Measurements from ENCODE around the gene UNC50. TPM values are rescaled to one million over a fixed set of nuclear protein-coding genes. Genes with fewer than 3 reads are reported as not detected.

The UNC50 gene
- polyA plus RNA-seq, 1 donor (not counting 4 experiments of a cell fraction or from before 2014, with no cell fraction given), result 75.2 TPM

DNA sequence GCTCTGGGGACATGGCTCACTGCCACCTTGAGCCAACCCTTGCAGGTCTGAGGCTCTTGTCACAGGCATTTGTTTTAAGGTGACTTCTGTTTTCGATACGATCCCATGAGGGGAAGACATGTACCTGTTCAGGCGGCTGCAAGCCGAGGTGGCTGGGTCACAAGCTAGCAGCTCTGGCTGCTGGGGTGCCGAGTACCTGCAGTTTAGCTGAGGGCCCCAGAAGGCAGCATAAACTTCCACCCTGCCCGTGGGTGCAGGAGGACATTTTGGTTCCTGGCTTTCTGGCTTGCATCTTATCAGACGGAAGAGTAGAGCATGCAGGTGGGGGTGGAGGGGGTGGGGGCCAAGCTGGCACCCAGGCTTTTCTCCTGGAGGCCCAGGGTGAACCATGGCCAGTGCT is 28.5 kb upstream of the UNC50 start:
- TF ChIP-seq, protein P1, sequence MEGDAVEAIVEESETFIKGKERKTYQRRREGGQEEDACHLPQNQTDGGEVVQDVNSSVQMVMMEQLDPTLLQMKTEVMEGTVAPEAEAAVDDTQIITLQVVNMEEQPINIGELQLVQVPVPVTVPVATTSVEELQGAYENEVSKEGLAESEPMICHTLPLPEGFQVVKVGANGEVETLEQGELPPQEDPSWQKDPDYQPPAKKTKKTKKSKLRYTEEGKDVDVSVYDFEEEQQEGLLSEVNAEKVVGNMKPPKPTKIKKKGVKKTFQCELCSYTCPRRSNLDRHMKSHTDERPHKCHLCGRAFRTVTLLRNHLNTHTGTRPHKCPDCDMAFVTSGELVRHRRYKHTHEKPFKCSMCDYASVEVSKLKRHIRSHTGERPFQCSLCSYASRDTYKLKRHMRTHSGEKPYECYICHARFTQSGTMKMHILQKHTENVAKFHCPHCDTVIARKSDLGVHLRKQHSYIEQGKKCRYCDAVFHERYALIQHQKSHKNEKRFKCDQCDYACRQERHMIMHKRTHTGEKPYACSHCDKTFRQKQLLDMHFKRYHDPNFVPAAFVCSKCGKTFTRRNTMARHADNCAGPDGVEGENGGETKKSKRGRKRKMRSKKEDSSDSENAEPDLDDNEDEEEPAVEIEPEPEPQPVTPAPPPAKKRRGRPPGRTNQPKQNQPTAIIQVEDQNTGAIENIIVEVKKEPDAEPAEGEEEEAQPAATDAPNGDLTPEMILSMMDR (optimal IDR thresholded peaks at IDR 0.05 in 1 of 3, IDR thresholded peaks at IDR 0.05 in 1 of 3, conservative IDR thresholded peaks at IDR 0.05 in 1 of 3; ENCODE audit: extremely low read depth in 1 of 3, insufficient read depth in 2 of 3, low read length in 3 of 3), result no peak
- no peak for TF ChIP-seq EZH2 (IDR thresholded peaks at IDR 0.05; ENCODE audit: low read length)
- dilution Hi-C loops (cut with MboI; ENCODE audit: extremely low pct_ligation_motif_present, low sequenced_read_pairs), result no loop called here
- Histone ChIP-seq H3K9me3 (ENCODE audit: control insufficient read depth, low read depth, low read length) (no peaks in the 10 kb centered on the region), H3K79me2 (ENCODE audit: control insufficient read depth, insufficient read depth, low read length) (no peaks in the 10 kb centered on the region), H3K36me3 (ENCODE audit: control insufficient read depth in 2 of 2, extremely low read depth in 1 of 2, insufficient read depth in 2 of 2, low read length in 2 of 2) (peaks cover 8 to 13% of the 10 kb centered on the region in 2 experiments), H3K9me1 (ENCODE audit: control insufficient read depth, extremely low read depth, insufficient read depth, low read length) (no peaks in the 10 kb centered on the region), H3K4me1 (ENCODE audit: control insufficient read depth, extremely low read depth, insufficient read depth, low read length) (no peaks in the 10 kb centered on the region), H3K9ac (ENCODE audit: control insufficient read depth, extremely low read depth, insufficient read depth, low read length) (no peak overlapping the region), H3K4me2 (ENCODE audit: control insufficient read depth, extremely low read depth, insufficient read depth, low read depth, low read length) (no peak overlapping the region), H4K20me1 (ENCODE audit: control insufficient read depth, extremely low read depth, insufficient read depth, low read length) (no peaks in the 10 kb centered on the region), H2AFZ (ENCODE audit: control insufficient read depth, low read length) (no peak overlapping the region), H3K27me3 (ENCODE audit: control insufficient read depth, extremely low read depth, insufficient read depth, low read length) (no peaks in the 10 kb centered on the region), H3K27ac (ENCODE audit: control insufficient read depth, insufficient read depth, low read length) (no peak overlapping the region), H3K4me3 (ENCODE audit: control insufficient read depth in 2 of 3, extremely low read depth in 1 of 3, insufficient read depth in 2 of 3, low read depth in 1 of 3, low read length in 3 of 3) (no peak overlapping the region)
- FAIRE-seq (no peak), DNase-seq (ENCODE audit: low read depth, low spot score) (no peak)

GRCh38 chr2:98580656-98581284 is 27.6 kb upstream of the UNC50 start:
- H3K27me3 ChIP-seq (ENCODE audit: control insufficient read depth, extremely low read depth, insufficient read depth, low read length), result no peaks in the 10 kb centered on the region
- TF ChIP-seq, protein P1 (optimal IDR thresholded peaks at IDR 0.05 in 1 of 3, IDR thresholded peaks at IDR 0.05 in 1 of 3, conservative IDR thresholded peaks at IDR 0.05 in 1 of 3; ENCODE audit: extremely low read depth in 1 of 3, insufficient read depth in 2 of 3, low read length in 3 of 3), result no peak
- TF ChIP-seq EZH2 (IDR thresholded peaks at IDR 0.05; ENCODE audit: low read length), result no peak
- dilution Hi-C loops (cut with MboI; ENCODE audit: extremely low pct_ligation_motif_present, low sequenced_read_pairs), result no loop called here
- H3K9me1 ChIP-seq (ENCODE audit: control insufficient read depth, extremely low read depth, insufficient read depth, low read length), result no peaks in the 10 kb centered on the region
- H3K36me3 ChIP-seq (ENCODE audit: control insufficient read depth in 2 of 2, extremely low read depth in 1 of 2, insufficient read depth in 2 of 2, low read length in 2 of 2), result peaks cover 8 to 13% of the 10 kb centered on the region in 2 experiments
- no peak overlapping the region for H3K27ac ChIP-seq (ENCODE audit: control insufficient read depth, insufficient read depth, low read length)
- FAIRE-seq (no peak), DNase-seq (ENCODE audit: low read depth, low spot score) (no peak)
- H3K9ac ChIP-seq (ENCODE audit: control insufficient read depth, extremely low read depth, insufficient read depth, low read length), result no peak overlapping the region
- H4K20me1 ChIP-seq (ENCODE audit: control insufficient read depth, extremely low read depth, insufficient read depth, low read length), result no peaks in the 10 kb centered on the region
- no peaks in the 10 kb centered on the region for H3K9me3 ChIP-seq (ENCODE audit: control insufficient read depth, low read depth, low read length)
- H3K4me1 ChIP-seq (ENCODE audit: control insufficient read depth, extremely low read depth, insufficient read depth, low read length), result no peaks in the 10 kb centered on the region
- no peaks in the 10 kb centered on the region for H3K79me2 ChIP-seq (ENCODE audit: control insufficient read depth, insufficient read depth, low read length)
- H3K4me2 ChIP-seq (ENCODE audit: control insufficient read depth, extremely low read depth, insufficient read depth, low read depth, low read length), result no peak overlapping the region
- H2AFZ ChIP-seq (ENCODE audit: control insufficient read depth, low read length), result no peak overlapping the region
- H3K4me3 ChIP-seq (ENCODE audit: control insufficient read depth in 2 of 3, extremely low read depth in 1 of 3, insufficient read depth in 2 of 3, low read depth in 1 of 3, low read length in 3 of 3), result no peak overlapping the region

All from keratinocyte (primary cell).